ENCODE data around the gene SPP1. TPM values are rescaled to one million over a fixed set of nuclear protein-coding genes. Genes with fewer than 3 reads are reported as not detected.
A peak's percentile ranks its signal among the peaks of the same experiment; 100 is the strongest.

SPP1 gene
- polyA plus RNA-seq, 2 donors, result 0.59 to 1.6 TPM

DNA sequence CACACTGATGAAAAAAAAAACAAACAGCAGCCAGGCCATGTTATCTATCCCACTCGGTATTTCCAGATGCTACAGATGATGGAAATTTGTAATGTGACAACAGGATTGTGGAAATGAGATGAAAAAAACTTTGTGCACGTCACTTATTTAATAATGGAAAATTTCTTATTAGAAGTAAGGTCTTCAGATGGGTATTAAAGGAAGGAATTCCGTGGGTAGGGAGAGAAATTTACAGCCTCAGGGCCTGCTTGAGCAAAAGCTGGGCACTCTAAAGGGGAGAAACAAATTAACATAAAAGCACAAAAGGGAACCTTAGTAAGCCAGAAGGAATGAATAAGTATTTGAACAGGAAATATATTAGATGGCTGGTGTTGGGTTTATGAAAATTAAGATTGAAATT, 27.7 kb downstream of the SPP1 start:
- Histone ChIP-seq H3K4me3 (ENCODE audit: low read depth in 1 of 2, low read length in 2 of 2) (no peak overlapping the region), H3K27me3 (ENCODE audit: control insufficient read depth in 1 of 2, insufficient read depth in 2 of 2, low read length in 2 of 2) (no peaks in the 10 kb centered on the region), H3K36me3 (ENCODE audit: control insufficient read depth in 2 of 2, insufficient read depth in 2 of 2, low read length in 1 of 2) (no peaks in the 10 kb centered on the region), H3K4me1 (ENCODE audit: control insufficient read depth in 2 of 2, insufficient read depth in 2 of 2, low read length in 1 of 2) (no peaks in the 10 kb centered on the region), H3K27ac (ENCODE audit: low read depth in 2 of 2, low read length in 1 of 2) (no peak overlapping the region), H3K9me3 (ENCODE audit: control insufficient read depth in 2 of 2, insufficient read depth in 1 of 2, low read depth in 1 of 2, low read length in 1 of 2) (no peaks in the 10 kb centered on the region)
- 38 to 52% methylated on average over 3 of the region's 3 CpGs for WGBS, 2 donors

DNA sequence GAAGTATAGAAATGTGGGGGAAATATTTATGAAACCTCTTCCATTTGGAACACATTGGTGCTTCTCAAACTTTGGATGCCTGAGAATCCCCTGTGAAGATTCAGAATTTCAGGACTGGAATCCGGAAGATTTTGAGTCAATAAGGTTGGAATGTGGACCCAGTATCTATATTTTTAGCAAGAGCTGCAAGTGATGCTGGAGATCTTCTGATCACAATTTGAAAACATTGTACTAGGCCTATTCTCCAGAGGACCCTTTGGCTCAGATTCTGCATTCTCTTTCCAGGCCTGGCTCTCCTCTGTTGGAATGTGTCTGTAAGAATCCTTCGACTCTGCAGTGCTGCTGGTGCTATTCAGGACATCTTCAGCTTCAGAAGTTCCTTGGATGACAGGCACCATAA, 29.6 kb downstream of the SPP1 start:
- no peaks in the 10 kb centered on the region for H3K27me3 ChIP-seq (ENCODE audit: control insufficient read depth in 1 of 2, insufficient read depth in 2 of 2, low read length in 2 of 2)
- no peak overlapping the region for H3K4me3 ChIP-seq (ENCODE audit: low read depth in 1 of 2, low read length in 2 of 2)
- H3K4me1 ChIP-seq (ENCODE audit: control insufficient read depth in 2 of 2, insufficient read depth in 2 of 2, low read length in 1 of 2), result no peaks in the 10 kb centered on the region
- 67 to 72% methylated on average over 2 of the region's 2 CpGs for WGBS, 2 donors
- H3K27ac ChIP-seq (ENCODE audit: low read depth in 2 of 2, low read length in 1 of 2), result no peak overlapping the region
- no peaks in the 10 kb centered on the region for H3K36me3 ChIP-seq (ENCODE audit: control insufficient read depth in 2 of 2, insufficient read depth in 2 of 2, low read length in 1 of 2)
- no peaks in the 10 kb centered on the region for H3K9me3 ChIP-seq (ENCODE audit: control insufficient read depth in 2 of 2, insufficient read depth in 1 of 2, low read depth in 1 of 2, low read length in 1 of 2)

DNA sequence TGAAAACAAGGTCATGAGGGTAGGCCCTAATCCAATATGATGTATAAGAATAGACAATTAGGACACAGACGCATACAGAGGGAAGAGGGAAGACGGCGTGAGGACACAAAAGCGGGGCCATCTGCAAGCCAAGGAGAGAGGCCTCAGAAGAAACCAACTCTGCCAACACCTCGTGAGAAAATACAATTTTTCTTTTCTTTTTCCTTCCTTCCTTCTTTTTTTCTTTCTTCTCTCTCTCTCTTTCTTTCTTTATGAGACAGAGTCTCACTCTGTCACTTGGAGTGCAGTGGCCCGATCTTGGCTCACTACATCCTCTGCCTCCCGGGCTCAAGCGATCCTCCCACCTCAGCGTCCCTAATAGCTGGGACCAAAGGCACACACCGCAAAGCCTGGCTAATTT, 30.4 kb downstream of the SPP1 start:
- no peaks in the 10 kb centered on the region for H3K4me1 ChIP-seq (ENCODE audit: control insufficient read depth in 2 of 2, insufficient read depth in 2 of 2, low read length in 1 of 2)
- WGBS, 2 donors, result 97% methylated on average over 9 to 10 of the region's 10 CpGs
- H3K27me3 ChIP-seq (ENCODE audit: control insufficient read depth in 1 of 2, insufficient read depth in 2 of 2, low read length in 2 of 2), result no peaks in the 10 kb centered on the region
- no peaks in the 10 kb centered on the region for H3K9me3 ChIP-seq (ENCODE audit: control insufficient read depth in 2 of 2, insufficient read depth in 1 of 2, low read depth in 1 of 2, low read length in 1 of 2)
- no peak overlapping the region for H3K4me3 ChIP-seq (ENCODE audit: low read depth in 1 of 2, low read length in 2 of 2)
- no peaks in the 10 kb centered on the region for H3K36me3 ChIP-seq (ENCODE audit: control insufficient read depth in 2 of 2, insufficient read depth in 2 of 2, low read length in 1 of 2)
- no peak overlapping the region for H3K27ac ChIP-seq (ENCODE audit: low read depth in 2 of 2, low read length in 1 of 2)

- Histone ChIP-seq H3K36me3 (ENCODE audit: control insufficient read depth in 2 of 2, insufficient read depth in 2 of 2, low read length in 1 of 2) (no peaks in the 10 kb centered on the region), H3K27me3 (ENCODE audit: control insufficient read depth in 1 of 2, insufficient read depth in 2 of 2, low read length in 2 of 2) (no peaks in the 10 kb centered on the region), H3K9me3 (ENCODE audit: control insufficient read depth in 2 of 2, insufficient read depth in 1 of 2, low read depth in 1 of 2, low read length in 1 of 2) (no peaks in the 10 kb centered on the region), H3K27ac (ENCODE audit: low read depth in 2 of 2, low read length in 1 of 2) (peak overlapping the region; percentile 1 to 70), H3K4me1 (ENCODE audit: control insufficient read depth in 2 of 2, insufficient read depth in 2 of 2, low read length in 1 of 2) (no peaks in the 10 kb centered on the region), H3K4me3 (ENCODE audit: low read depth in 1 of 2, low read length in 2 of 2) (peak overlapping the region; percentile 74 to 94)
- WGBS, 2 donors, result 58 to 59% methylated on average over 10 of the region's 10 CpGs
These were observed 31.4 kb downstream of the SPP1 start for GRCh38 chr4:88006956-88007303.

DNA sequence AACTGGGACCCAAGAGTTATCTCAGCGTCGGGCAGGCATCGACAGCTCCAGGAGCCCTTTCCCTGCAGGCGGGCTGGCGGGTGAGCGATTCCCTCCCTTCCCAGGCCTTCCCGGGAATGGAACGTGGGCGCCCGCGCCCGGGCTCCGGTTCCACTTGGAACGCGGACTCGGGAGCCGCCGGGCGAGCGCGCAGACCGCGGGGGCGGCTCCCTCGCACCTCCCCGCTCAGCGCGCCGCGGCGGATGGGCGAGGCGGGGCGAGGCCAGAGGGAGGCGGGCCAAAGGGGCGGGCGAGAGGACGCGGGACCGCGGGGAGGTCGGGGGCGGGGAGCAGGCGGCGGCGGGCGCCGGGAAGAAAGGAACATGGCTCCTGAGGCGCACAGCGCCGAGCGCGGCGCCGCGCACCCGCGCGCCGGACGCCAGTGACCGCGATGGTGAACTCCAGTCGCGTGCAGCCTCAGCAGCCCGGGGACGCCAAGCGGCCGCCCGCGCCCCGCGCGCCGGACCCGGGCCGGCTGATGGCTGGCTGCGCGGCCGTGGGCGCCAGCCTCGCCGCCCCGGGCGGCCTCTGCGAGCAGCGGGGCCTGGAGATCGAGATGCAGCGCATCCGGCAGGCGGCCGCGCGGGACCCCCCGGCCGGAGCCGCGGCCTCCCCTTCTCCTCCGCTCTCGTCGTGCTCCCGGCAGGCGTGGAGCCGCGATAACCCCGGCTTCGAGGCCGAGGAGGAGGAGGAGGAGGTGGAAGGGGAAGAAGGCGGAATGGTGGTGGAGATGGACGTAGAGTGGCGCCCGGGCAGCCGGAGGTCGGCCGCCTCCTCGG, 32.0 kb downstream of the SPP1 start, which contains the start of gene PKD2:
Gene PKD2, plus strand, starts transcription at position 332 of the 818 bp plus-strand sequence. Its CDS starts 99 bp downstream, at position 431.
- 0% methylated on average over 82 to 116 of the region's 116 CpGs for WGBS, 2 donors
- H3K4me1 ChIP-seq (ENCODE audit: control insufficient read depth in 2 of 2, insufficient read depth in 2 of 2, low read length in 1 of 2), result no peaks in the 10 kb centered on the region
- H3K4me3 ChIP-seq (ENCODE audit: low read depth in 1 of 2, low read length in 2 of 2), result peak within 1 kb of the TSS; percentile 74 to 94
- no peaks in the 10 kb centered on the region for H3K9me3 ChIP-seq (ENCODE audit: control insufficient read depth in 2 of 2, insufficient read depth in 1 of 2, low read depth in 1 of 2, low read length in 1 of 2)
- H3K36me3 ChIP-seq (ENCODE audit: control insufficient read depth in 2 of 2, insufficient read depth in 2 of 2, low read length in 1 of 2), result no peaks in the 10 kb centered on the region
- H3K27me3 ChIP-seq (ENCODE audit: control insufficient read depth in 1 of 2, insufficient read depth in 2 of 2, low read length in 2 of 2), result no peaks in the 10 kb centered on the region
- peak within 1 kb of the TSS; percentile 70 to 89 for H3K27ac ChIP-seq (ENCODE audit: low read depth in 2 of 2, low read length in 1 of 2)

GRCh38 chr4:88008122-88008742, 32.7 kb downstream of the SPP1 start:
- Histone ChIP-seq H3K27me3 (ENCODE audit: control insufficient read depth in 1 of 2, insufficient read depth in 2 of 2, low read length in 2 of 2) (no peaks in the 10 kb centered on the region), H3K27ac (ENCODE audit: low read depth in 2 of 2, low read length in 1 of 2) (peak overlapping the region; percentile 70 to 89), H3K9me3 (ENCODE audit: control insufficient read depth in 2 of 2, insufficient read depth in 1 of 2, low read depth in 1 of 2, low read length in 1 of 2) (no peaks in the 10 kb centered on the region), H3K36me3 (ENCODE audit: control insufficient read depth in 2 of 2, insufficient read depth in 2 of 2, low read length in 1 of 2) (no peaks in the 10 kb centered on the region), H3K4me1 (ENCODE audit: control insufficient read depth in 2 of 2, insufficient read depth in 2 of 2, low read length in 1 of 2) (no peaks in the 10 kb centered on the region), H3K4me3 (ENCODE audit: low read depth in 1 of 2, low read length in 2 of 2) (peak overlapping the region; percentile 74 to 94)
- WGBS, 2 donors, result 0 to 1% methylated on average over 31 to 51 of the region's 51 CpGs

DNA sequence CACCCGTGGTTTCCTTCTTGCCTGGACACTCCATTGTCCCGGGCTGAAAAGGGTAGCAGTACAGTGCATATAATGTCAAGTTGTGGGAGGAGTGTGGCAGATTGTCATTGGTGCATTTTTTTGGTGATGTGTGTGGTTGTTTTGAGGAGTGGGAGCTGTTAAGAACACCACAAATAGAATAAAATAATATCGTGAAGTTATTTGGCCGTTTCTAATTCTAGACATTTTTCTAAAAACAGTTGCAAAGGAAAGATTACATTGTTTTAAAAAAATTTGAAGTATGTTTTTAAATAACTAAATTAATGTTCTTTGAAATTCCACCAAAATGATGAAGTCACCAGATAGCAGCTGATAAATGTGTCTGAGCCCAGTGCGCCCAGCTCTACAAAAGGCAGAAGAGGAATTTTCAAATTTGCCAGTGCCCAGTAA, 33.2 kb downstream of the SPP1 start:
- H3K4me1 ChIP-seq (ENCODE audit: control insufficient read depth in 2 of 2, insufficient read depth in 2 of 2, low read length in 1 of 2), result no peaks in the 10 kb centered on the region
- no peaks in the 10 kb centered on the region for H3K9me3 ChIP-seq (ENCODE audit: control insufficient read depth in 2 of 2, insufficient read depth in 1 of 2, low read depth in 1 of 2, low read length in 1 of 2)
- no peaks in the 10 kb centered on the region for H3K27me3 ChIP-seq (ENCODE audit: control insufficient read depth in 1 of 2, insufficient read depth in 2 of 2, low read length in 2 of 2)
- 13 to 23% methylated on average over 5 of the region's 5 CpGs for WGBS, 2 donors
- H3K27ac ChIP-seq (ENCODE audit: low read depth in 2 of 2, low read length in 1 of 2), result no peak overlapping the region
- peak overlapping the region in 1 of 2 donors; percentile 74 for H3K4me3 ChIP-seq (ENCODE audit: low read depth in 1 of 2, low read length in 2 of 2)
- H3K36me3 ChIP-seq (ENCODE audit: control insufficient read depth in 2 of 2, insufficient read depth in 2 of 2, low read length in 1 of 2), result no peaks in the 10 kb centered on the region

DNA sequence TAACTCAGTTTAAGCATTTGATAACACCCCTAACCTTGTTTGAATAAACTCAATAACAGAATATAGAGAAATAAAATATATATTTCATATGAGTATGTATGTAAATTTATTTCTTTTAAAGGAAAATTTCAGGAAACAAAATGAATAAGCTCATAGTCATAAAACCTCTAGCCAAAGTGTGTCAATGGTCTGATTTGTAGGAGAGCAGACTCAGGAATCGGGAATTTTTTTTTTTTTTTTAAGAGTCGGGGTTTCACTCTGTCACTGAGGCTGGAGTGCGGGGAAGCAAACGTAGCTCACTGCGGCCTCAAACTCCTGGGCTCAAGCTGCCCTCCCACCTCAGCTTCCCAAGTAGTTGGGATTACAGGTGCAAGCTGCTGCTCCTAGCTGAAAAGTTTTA, 34.4 kb downstream of the SPP1 start:
- Histone ChIP-seq H3K27ac (ENCODE audit: low read depth in 2 of 2, low read length in 1 of 2) (no peak overlapping the region), H3K4me1 (ENCODE audit: control insufficient read depth in 2 of 2, insufficient read depth in 2 of 2, low read length in 1 of 2) (no peaks in the 10 kb centered on the region)
- WGBS, 2 donors, result 77 to 79% methylated on average over 5 of the region's 5 CpGs

GRCh38 chr4:88010966-88011365, 35.5 kb downstream of the SPP1 start:
- Histone ChIP-seq H3K4me1 (ENCODE audit: control insufficient read depth in 2 of 2, insufficient read depth in 2 of 2, low read length in 1 of 2) (peaks cover 0 to 2% of the 10 kb centered on the region in 2 donors), H3K4me3 (ENCODE audit: low read depth in 1 of 2, low read length in 2 of 2) (no peak overlapping the region), H3K27ac (ENCODE audit: low read depth in 2 of 2, low read length in 1 of 2) (no peak overlapping the region), H3K36me3 (ENCODE audit: control insufficient read depth in 2 of 2, insufficient read depth in 2 of 2, low read length in 1 of 2) (peaks cover 0 to 2% of the 10 kb centered on the region in 2 donors), H3K9me3 (ENCODE audit: control insufficient read depth in 2 of 2, insufficient read depth in 1 of 2, low read depth in 1 of 2, low read length in 1 of 2) (no peaks in the 10 kb centered on the region), H3K27me3 (ENCODE audit: control insufficient read depth in 1 of 2, insufficient read depth in 2 of 2, low read length in 2 of 2) (no peaks in the 10 kb centered on the region)
- 43 to 54% methylated on average over 2 of the region's 2 CpGs for WGBS, 2 donors

More for the DNA sequence above, 34.4 kb downstream of the SPP1 start:
- H3K9me3 ChIP-seq (ENCODE audit: control insufficient read depth in 2 of 2, insufficient read depth in 1 of 2, low read depth in 1 of 2, low read length in 1 of 2), result no peaks in the 10 kb centered on the region
- no peak overlapping the region for H3K4me3 ChIP-seq (ENCODE audit: low read depth in 1 of 2, low read length in 2 of 2)
- no peaks in the 10 kb centered on the region for H3K36me3 ChIP-seq (ENCODE audit: control insufficient read depth in 2 of 2, insufficient read depth in 2 of 2, low read length in 1 of 2)
- no peaks in the 10 kb centered on the region for H3K27me3 ChIP-seq (ENCODE audit: control insufficient read depth in 1 of 2, insufficient read depth in 2 of 2, low read length in 2 of 2)

All from esophagus (tissue), 2 donors.